ENCODE data around the gene DES.

DNA sequence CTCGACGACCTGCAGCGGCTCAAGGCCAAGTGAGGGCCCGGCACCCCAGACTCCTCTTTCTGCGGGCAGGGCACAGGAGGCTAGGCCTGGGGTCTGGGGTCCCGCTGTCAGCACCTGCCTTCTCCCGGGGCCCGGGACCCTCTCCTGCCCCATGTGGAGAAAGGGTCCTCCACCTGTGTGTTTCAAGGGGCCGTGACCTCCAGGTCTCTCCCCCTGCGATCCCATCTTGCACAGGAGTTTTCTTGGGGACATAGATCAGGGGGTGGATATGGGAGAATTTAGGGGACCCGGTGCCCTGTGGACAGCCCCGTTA, 791 bp downstream of the DES start:
- TF ChIP-seq, protein P1, sequence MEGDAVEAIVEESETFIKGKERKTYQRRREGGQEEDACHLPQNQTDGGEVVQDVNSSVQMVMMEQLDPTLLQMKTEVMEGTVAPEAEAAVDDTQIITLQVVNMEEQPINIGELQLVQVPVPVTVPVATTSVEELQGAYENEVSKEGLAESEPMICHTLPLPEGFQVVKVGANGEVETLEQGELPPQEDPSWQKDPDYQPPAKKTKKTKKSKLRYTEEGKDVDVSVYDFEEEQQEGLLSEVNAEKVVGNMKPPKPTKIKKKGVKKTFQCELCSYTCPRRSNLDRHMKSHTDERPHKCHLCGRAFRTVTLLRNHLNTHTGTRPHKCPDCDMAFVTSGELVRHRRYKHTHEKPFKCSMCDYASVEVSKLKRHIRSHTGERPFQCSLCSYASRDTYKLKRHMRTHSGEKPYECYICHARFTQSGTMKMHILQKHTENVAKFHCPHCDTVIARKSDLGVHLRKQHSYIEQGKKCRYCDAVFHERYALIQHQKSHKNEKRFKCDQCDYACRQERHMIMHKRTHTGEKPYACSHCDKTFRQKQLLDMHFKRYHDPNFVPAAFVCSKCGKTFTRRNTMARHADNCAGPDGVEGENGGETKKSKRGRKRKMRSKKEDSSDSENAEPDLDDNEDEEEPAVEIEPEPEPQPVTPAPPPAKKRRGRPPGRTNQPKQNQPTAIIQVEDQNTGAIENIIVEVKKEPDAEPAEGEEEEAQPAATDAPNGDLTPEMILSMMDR (IDR thresholded peaks at IDR 0.05 in 4 of 5, conservative IDR thresholded peaks at IDR 0.05 in 1 of 5): no peak
- no peak for TF ChIP-seq POLR2A (IDR thresholded peaks at IDR 0.05)

Measured in gastrocnemius medialis (tissue), 4 donors.